ENCODE results near the gene CDKN2B-AS1. TPM values are rescaled to one million over a fixed set of nuclear protein-coding genes. Genes with fewer than 3 reads are reported as not detected.

CDKN2B-AS1 gene
- total RNA-seq, 1 donor from 2014 or later: not detected

DNA sequence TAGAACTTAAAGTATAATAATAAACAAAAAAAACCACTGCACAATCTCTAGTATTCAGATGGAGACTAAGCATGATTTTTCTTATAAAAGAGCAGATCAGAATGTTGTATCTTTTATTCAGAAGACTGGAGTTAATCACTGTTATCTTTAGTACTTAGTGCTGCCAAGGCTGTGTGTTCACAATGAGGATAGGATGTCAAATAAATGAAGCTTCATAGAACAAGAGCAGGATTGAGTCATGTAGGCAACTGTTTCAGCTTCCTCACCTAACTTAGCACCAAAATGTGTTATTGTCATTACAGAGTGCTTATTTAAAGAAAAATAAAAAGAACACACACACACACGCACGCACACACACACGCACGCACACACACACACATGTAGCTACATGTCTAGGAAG, 72.6 kb downstream of the CDKN2B-AS1 start:
- Histone ChIP-seq H3K27ac (no peak overlapping the region), H3K4me3 (no peak overlapping the region), H3K27me3 (no peaks in the 10 kb centered on the region), H3K36me3 (no peaks in the 10 kb centered on the region), H3K9me3 (no peaks in the 10 kb centered on the region), H3K4me1 (no peaks in the 10 kb centered on the region)
- intact Hi-C loops (cut with DNase I): no loop called here
- TF ChIP-seq, protein P1, sequence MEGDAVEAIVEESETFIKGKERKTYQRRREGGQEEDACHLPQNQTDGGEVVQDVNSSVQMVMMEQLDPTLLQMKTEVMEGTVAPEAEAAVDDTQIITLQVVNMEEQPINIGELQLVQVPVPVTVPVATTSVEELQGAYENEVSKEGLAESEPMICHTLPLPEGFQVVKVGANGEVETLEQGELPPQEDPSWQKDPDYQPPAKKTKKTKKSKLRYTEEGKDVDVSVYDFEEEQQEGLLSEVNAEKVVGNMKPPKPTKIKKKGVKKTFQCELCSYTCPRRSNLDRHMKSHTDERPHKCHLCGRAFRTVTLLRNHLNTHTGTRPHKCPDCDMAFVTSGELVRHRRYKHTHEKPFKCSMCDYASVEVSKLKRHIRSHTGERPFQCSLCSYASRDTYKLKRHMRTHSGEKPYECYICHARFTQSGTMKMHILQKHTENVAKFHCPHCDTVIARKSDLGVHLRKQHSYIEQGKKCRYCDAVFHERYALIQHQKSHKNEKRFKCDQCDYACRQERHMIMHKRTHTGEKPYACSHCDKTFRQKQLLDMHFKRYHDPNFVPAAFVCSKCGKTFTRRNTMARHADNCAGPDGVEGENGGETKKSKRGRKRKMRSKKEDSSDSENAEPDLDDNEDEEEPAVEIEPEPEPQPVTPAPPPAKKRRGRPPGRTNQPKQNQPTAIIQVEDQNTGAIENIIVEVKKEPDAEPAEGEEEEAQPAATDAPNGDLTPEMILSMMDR (IDR thresholded peaks at IDR 0.05): no peak
- no peak for DNase-seq (ENCODE audit: low spot score in 2 of 2)

DNA sequence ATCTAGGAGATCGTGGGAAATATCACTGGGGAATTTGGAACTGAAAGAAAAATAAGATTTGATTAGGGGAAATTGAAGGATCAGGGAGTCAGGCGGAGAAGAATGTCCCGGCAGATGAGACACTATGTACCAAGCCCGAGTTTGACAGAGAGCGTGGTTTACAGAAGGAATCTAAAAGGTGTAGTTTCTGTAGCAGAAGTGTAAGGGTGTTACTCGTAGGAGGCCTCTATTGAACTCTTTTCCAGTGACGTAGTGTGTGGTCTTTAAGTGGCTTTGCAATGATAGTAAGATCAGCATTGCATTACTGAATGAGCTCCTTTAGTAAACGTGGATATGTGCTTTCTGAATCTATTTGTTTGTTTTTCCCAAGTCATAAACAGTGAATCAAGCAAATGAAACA, 73.8 kb downstream of the CDKN2B-AS1 start:
- H3K9me3 ChIP-seq: no peaks in the 10 kb centered on the region
- no peak overlapping the region for H3K4me3 ChIP-seq
- TF ChIP-seq, protein P1 (IDR thresholded peaks at IDR 0.05): no peak
- H3K27ac ChIP-seq: no peak overlapping the region
- H3K27me3 ChIP-seq: no peaks in the 10 kb centered on the region
- no peak for DNase-seq (ENCODE audit: low spot score in 2 of 2)
- intact Hi-C loops (cut with DNase I): no loop called here
- H3K36me3 ChIP-seq: no peaks in the 10 kb centered on the region
- H3K4me1 ChIP-seq: no peaks in the 10 kb centered on the region

DNA sequence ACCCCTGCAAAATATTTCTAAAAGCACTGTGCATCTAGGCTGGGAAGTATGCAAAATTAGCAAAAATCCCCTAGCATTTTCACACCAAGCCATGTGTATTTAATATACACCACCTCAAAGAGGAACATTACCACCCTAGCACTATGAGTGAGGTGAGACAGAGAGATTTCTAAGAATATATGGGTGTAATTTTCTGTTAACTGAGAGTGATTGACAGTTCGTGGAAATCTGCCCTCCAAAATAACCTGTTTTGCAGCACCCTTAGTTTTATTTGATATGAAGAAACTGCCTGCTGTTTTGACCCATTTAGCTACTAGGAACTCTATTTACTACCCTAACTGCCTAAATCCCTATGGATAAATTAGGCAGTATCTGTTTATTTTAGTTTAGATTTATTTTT, 78.8 kb downstream of the CDKN2B-AS1 start:
- TF ChIP-seq, protein P1 (IDR thresholded peaks at IDR 0.05): no peak
- Histone ChIP-seq H3K27me3 (no peaks in the 10 kb centered on the region), H3K27ac (no peak overlapping the region), H3K4me3 (no peak overlapping the region), H3K36me3 (no peaks in the 10 kb centered on the region), H3K4me1 (no peaks in the 10 kb centered on the region), H3K9me3 (no peaks in the 10 kb centered on the region)
- intact Hi-C loops (cut with DNase I): no loop called here
- no peak for DNase-seq (ENCODE audit: low spot score in 2 of 2)

DNA sequence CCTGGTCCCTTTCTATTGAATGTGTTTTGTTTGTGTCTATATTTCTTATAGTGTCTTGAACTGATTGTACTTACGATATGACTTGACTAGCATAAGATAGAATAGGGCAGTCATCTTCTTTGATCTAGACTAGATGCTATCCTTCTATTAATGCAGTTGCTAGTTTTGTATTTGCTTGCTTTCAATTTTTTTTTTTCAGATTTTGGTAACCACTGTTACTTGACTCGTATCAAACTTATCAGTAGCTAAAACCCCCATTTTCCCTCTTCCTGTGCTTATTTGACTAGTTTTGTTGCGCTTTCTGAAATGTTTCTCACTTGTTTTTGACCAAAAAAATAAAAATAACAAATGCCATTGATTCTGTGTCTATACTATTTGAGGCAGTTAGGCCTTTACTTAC, 83.5 kb downstream of the CDKN2B-AS1 start:
- Histone ChIP-seq H3K27ac (no peak overlapping the region), H3K4me1 (peaks cover 0 to 2% of the 10 kb centered on the region in 2 donors), H3K9me3 (no peaks in the 10 kb centered on the region), H3K4me3 (no peak overlapping the region), H3K27me3 (no peaks in the 10 kb centered on the region), H3K36me3 (no peaks in the 10 kb centered on the region)
- TF ChIP-seq, protein P1 (IDR thresholded peaks at IDR 0.05): no peak
- intact Hi-C loops (cut with DNase I): no loop called here
- no peak for DNase-seq (ENCODE audit: low spot score in 2 of 2)

DNA sequence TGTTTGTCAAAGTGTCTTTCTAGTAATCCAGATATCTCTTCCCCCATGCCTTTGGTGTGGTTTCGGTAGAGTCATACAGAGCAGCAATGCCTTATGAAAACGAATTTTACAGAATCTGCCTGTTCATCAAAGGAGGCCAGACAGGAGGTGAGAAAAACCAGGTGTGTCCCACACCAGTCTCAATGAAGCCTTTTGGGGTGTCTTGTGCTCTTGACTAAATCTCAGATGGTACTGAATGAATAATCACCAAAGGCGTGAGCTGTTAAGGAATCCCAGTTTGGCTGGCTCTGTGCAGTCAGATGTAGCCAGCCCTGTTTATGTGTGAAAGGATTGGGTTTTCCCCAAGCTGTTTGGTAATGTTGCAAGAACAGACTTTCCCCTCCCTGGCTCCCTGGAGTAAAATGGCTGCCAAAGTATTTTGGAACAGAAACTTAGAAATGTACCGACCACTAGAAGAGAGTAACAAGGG, 85.3 kb downstream of the CDKN2B-AS1 start:
- DNase-seq (ENCODE audit: low spot score in 2 of 2): no peak
- Histone ChIP-seq H3K36me3 (no peaks in the 10 kb centered on the region), H3K4me3 (no peak overlapping the region), H3K27ac (no peak overlapping the region), H3K4me1 (peaks cover 0 to 2% of the 10 kb centered on the region in 2 donors), H3K9me3 (no peaks in the 10 kb centered on the region), H3K27me3 (no peaks in the 10 kb centered on the region)
- TF ChIP-seq, protein P1 (IDR thresholded peaks at IDR 0.05): no peak
- intact Hi-C loops (cut with DNase I): no loop called here
